HG03460 (cell line): ENCODE results near the gene ARCN1.
"Not testable (repeated sequence)": the region's sequence is repeated elsewhere in the genome, so short reads cannot be mapped to it uniquely, and the experiment has no call there.

Experiments
- ATAC-seq: cut with Tn5 transposase; IDR thresholded peaks from one replicate; pipeline ENCODE4 v1.9.1; 2021; ENCODE audit not compliant: unreplicated experiment

The ARCN1 gene

DNA sequence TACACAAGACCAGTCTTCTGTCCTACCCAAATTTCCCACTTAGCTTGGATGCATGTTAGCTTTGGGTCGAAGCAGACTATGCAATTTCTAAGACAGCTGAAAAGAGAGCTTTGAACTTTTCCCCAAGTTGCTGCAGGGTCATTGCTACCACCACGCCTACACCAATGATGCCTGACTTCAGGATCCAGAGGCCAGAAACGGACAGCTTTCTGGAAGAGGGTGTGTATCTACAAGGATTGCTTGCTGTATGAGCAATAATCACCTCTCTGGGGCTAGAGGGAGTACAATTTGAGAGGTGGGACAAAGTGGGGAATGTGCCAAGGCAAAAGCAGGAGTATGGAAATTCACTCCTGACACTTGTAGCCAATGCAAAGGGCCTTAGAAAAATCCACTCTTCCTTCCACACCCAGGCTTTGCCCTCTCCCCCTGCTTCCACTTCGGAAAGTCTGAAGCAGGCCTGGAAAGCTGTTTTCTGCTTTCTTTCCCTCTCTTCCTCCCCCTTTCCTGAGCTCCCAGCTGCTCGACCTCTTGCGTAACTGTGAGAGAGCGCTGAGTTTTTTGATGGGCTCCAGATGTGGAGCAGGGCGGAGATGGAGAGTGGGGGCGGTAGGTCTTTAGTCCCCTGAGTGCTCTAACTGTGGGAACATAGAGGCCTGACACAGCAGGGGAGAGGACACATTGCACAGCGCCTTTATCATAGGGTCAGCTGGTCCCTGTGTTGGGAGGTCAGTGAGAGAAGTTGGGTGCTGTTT lies 33.1 kb downstream of the ARCN1 start:
- ATAC-seq: no peak

- ATAC-seq: no peak
Measured at GRCh38 chr11:118606157-118606843, 34.1 kb downstream of the ARCN1 start.

GRCh38 chr11:118606844-118607228 lies 34.6 kb downstream of the ARCN1 start:
- no peak for ATAC-seq

DNA sequence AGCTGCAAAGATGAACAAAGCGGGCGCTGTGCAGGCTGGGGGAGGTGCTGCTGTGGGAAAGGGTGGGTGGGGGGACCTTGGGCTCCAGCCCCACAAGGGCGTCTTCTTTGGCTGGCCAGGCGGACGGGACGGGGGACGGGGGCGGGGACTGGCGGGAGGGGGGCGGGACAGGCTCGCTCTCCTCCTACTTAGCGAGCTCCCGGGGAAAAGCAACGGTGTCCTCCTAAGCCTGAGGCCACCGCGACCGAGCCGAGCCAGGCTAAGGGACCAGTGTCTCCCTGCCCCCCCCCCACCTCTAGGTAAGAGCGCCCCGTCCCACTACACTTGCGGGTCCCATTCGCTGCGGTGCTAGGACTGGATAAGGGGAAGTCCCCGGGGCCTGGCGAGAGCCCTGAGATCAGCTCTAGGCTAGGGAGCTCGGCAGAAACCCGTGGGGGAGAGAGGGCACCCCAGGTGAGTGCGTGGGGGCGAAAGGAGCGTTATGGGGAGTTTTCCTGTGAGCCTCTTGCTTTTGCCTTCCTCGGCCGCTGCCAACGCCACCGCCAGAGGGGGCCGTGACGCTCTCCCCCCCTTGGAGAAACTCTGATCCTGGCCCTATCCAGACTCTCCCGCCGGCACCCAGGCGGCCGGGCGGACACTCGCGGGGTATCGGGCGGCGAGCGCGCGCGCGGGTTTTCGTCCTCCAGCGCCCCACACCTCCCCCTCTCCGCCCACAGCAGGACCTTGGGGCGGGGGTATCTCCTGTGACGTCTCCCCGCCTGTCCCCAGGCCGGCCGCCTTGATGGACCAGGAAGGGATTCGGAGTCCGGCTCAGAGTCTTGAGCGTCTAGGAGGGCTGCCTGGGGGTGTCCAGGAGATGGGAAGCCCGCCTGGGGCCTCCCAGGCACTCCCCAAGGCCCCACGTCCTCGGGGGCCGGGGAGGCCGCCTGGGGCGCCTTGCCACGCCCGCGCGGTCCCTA lies 35.5 kb downstream of the ARCN1 start, which contains the start of gene PHLDB1:
TSS of gene PHLDB1 (plus strand) at position 215 of the 959 bp plus-strand sequence. CDS start 6,222 bp downstream, outside the sequence.
- no peak for ATAC-seq

GRCh38 chr11:118608360-118609227 lies 36.4 kb downstream of the ARCN1 start:
- ATAC-seq: no peak

GRCh38 chr11:118609380-118610224 lies 37.4 kb downstream of the ARCN1 start:
- ATAC-seq: no peak

- ATAC-seq: no peak
Measured at GRCh38 chr11:118610225-118610772, 38.1 kb downstream of the ARCN1 start.

- ATAC-seq: peak; percentile 47
Measured at GRCh38 chr11:118610773-118611432, 38.7 kb downstream of the ARCN1 start.

DNA sequence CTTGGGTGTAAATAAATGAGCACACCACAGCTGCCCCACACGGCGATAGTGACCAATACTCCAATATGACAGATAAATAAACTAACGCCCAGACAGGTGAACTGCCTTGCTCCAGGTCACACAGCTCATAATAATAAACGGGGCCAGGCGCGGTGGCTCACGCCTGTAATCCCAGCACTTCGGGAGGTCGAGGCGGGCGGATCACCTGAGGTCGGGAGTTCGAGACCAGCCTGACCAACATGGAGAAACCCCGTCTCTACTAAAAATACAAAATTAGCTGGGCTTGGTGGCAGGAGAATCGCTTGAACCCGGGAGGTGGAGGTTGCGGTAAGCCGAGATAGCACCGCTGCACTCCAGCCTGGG lies 39.2 kb downstream of the ARCN1 start:
- ATAC-seq: not testable (repeated sequence)

GRCh38 chr11:118612378-118612777 lies 40.2 kb downstream of the ARCN1 start:
- no peak for ATAC-seq

DNA sequence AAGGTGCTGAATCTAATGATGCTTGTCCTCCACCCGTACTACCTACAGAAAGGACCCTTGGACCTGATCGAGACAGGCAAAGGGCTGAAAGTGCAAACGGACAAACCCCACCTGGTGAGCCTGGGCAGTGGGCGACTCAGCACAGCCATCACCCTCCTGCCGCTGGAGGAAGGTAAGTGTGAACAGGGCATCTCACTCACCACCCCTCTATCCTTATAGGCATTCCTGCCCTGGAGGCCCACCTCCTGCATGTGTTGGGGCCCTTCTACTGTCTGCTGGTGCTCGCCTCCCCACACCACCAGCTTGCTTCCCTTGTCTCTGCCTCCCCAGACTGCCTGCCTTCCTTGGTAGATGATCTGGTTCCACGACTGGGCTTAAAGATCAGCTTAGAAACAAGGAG lies 42.3 kb downstream of the ARCN1 start:
- no peak for ATAC-seq

DNA sequence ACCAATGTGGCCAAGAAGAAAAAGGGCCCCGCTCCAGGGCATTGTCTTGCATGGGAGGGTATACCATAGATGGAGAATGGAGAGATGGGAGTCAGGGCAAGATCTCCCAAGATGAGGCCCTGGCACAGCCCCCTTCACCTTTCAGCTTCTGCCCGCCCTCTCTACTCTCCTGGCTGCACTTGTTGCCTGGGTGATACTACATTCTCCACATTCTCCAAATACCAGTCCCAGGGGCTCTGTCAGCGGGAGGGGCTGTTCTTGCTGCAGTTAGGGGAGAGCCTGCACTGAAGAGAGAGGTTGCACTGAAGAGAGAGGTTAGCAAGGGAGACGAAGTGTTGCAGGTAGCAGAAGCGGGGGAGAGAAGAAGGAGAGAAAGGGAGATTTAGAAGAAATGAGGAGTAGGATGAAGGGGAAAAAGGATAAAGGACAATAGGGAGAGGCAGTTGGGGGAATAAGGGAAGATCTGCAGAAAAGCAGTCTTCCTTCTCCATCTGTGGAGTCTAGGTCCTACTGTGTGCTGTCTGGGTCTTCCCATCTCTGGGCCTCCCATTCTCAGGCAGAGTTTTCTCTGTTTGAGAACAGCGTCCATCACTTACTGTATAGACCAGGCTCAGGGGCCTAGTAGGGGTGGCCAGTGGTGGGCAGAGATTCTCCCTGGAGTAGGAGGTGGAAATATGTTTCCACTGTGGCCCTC lies 43.2 kb downstream of the ARCN1 start:
- ATAC-seq: no peak

DNA sequence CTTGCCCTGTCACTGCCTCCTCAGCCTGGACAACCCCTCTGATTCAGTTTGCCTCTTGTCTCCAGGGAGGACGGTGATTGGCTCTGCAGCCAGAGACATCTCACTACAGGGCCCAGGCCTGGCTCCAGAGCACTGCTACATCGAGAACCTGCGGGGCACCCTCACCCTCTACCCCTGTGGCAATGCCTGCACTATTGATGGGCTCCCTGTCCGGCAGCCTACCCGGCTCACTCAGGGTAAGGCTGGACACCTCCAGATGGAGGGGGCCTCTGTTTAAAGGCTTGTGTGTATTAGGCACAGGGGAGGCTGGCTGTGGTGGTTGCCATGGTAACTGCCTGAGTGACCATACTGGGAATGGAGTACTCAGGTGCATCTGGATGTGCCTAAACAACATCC lies 43.8 kb downstream of the ARCN1 start:
- ATAC-seq: no peak

DNA sequence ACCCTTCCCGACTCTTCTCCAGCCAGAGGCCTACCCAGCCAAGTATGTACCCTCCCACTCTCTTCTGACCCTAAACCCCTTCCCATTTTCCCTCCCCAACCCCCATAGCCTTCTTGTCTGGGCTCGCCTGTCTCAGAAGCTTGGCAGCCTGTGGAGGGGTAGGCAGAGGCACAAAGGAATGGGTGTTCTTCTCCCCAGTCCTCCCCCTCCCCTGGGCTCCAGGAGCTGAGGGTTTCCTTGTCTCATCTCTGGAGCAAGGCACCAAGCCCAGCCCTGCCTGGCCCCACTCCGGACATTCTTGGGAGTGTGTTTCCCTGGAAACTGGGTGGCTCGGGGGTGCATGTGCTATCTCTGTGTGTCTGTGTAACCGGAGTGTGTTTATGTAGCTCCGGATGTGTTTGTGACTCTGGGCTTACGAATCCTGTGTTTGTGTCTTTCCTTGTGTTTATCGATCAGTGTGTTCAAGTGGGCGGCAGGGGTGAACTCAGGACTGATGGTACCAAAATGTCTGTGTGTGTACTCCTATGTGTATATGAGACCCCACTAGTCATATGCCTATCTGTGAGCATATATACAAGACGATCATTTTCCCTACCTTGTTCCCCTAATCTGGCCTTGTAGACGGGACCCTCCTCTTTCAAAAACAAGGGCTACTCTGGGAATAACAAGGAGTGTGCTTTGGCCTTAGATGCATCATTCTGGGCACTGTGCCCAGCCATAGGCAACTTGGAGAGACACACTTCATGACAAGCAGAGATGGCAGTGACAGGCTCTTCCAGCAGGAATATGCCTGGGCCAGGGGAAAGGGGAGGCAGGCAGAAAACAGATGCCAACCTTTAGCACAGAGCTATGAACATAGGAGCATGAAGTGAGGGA lies 46.1 kb downstream of the ARCN1 start:
- no peak for ATAC-seq

DNA sequence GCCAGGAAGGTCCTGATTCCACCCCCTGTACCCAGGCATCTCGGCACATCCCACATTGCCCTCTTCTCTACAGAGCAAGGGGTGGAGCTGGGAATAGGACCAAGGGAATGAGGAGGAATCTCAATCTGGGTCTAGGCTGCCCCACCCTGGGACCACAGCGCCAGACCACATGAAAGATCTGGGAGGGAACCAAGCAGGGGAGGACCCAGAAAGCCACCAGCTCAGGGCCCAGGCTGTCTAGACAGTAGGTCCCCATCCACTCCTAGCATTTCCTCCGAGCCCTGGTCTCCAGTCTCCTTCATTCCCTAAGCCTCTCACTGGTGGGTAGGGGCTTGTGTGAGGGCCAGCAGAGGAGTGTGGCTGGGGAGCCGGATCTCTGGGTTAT lies 46.8 kb downstream of the ARCN1 start:
- ATAC-seq: no peak

DNA sequence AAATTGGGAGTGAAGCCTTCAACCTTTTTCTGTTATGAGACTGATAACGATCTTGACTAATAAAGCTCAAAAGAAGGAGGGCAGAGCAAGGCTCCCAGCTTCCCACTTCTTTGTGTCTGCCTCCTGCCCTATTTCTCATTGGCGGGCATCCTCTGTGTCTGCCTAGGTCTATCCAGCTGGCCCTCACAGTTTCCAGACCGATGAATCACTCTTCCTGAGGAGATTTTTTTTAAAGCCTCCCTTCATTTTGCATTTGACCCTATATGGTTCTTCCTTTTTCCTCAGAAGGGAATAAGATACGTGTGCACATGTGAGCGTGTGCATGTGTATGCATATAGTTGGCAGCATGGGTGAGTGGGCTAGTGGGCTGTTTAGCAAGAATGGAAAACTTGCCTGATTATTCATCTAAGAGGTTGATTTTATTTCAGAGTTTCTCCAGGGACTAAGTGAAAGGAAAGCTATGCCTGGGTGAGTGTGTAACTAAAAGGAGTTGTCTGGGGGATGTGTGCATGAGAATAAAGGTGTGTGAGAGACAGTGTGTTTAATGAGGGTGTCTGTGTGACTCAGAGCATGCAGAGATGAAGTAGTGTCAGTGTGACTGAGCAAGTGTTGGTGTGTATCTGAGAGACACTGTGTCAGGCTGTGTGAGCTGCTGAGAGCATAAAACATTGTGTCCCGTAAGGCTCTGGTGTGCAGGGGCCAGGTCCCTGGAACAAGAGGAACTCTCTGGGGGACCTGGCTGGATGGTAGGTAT lies 47.4 kb downstream of the ARCN1 start:
- ATAC-seq: no peak
